Measurements from ENCODE around the gene CSNK2A1.

Gene CSNK2A1

DNA sequence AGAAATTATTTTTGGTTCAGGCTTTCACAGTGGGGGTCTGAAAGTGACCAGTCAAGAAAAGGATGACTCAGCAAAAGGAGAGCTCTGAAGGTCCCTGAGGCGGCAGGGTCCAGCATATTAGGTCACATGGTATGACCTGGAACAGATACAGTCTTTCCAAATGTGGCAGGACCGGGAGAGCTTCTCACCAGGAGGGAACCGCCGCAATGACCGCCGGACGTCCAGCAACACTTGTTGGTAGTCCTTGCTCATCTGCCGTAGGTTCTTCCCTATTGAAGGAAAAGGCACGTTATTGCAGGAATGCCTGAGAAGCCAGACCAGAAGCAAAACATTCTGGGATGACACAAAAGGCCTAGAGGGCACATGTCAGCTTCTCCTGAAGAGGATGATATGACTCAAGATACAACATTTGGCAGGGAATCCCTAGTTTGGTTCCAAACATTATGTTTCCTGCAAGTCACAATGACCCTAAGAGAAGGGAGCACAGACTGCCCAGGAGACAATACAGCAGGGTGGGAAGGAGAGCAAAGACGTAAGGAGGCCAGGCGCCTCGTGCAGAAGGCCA is 98.6 kb downstream of the CSNK2A1 start:
- TF ChIP-seq, protein P1, sequence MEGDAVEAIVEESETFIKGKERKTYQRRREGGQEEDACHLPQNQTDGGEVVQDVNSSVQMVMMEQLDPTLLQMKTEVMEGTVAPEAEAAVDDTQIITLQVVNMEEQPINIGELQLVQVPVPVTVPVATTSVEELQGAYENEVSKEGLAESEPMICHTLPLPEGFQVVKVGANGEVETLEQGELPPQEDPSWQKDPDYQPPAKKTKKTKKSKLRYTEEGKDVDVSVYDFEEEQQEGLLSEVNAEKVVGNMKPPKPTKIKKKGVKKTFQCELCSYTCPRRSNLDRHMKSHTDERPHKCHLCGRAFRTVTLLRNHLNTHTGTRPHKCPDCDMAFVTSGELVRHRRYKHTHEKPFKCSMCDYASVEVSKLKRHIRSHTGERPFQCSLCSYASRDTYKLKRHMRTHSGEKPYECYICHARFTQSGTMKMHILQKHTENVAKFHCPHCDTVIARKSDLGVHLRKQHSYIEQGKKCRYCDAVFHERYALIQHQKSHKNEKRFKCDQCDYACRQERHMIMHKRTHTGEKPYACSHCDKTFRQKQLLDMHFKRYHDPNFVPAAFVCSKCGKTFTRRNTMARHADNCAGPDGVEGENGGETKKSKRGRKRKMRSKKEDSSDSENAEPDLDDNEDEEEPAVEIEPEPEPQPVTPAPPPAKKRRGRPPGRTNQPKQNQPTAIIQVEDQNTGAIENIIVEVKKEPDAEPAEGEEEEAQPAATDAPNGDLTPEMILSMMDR (IDR thresholded peaks at IDR 0.05; ENCODE audit: extremely low read depth, missing control alignments) = no peak
- DNase-seq (ENCODE audit: low spot score) = no peak

DNA sequence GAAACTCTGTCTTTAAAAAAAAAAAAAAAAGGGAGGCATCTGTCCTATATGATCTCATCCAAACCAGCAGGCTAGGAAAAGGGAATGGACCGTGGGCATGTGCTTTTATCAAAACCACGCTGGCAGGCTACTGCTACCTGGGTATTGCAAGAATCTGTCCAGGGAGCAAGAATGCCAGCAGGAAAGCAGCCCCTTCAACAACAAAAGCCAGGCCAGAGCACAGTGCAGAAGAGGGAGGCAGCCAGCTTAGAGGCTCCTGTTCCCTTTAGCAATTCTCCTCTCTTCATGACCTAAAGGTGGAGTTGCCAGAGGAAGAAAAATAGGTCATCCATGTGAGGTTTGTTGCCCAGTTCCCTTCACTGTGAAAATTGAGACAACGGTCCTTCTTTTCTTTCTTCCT is 99.5 kb downstream of the CSNK2A1 start:
- no peak for DNase-seq (ENCODE audit: low spot score)
- TF ChIP-seq, protein P1 (IDR thresholded peaks at IDR 0.05; ENCODE audit: extremely low read depth, missing control alignments) = no peak

DNA sequence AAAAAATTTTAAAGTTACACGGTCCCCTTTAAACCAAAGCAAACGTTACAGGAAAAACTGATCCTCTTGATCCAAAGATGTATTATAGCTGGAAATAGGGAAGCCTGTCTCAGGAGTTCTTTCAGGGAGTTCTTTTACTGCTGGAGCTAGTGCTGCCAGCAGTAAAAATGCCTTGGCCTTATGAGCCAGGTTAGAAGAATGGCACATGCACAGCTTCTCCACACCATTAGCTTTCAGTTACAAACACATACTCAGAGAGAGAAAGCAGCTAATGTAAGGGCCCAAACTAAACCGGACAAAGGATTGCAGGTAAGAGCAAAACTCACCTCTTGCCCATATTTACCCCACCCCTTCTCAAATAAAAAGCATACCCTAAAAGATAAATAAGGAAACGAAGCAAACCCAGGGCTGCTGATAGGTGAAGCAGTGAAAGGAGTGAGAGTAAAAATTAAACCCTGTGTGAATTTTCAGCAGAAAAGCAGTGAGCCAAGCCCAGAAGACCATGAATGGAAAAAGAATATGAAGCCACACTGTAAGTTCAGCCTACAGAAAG is 100.3 kb downstream of the CSNK2A1 start:
- TF ChIP-seq, protein P1 (IDR thresholded peaks at IDR 0.05; ENCODE audit: extremely low read depth, missing control alignments) = no peak

DNA sequence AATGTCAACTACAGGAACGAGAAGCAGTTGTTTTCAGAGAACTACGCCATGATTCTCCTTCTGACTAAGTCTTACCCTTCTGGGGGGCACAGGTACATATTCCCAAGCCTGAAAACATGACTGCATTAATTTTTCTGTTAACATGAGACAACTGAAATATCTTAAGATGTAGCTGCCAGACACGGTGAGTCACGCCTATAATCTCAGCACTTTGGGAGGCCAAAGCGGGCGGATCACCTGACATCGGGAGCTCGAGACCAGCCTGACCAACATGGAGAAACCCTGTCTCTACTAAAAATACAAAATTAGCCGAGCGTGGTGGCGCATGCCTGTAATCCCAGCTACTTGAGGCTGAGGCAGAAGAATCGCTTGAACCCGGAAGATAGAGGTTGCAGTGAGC is 103.0 kb downstream of the CSNK2A1 start:
- TF ChIP-seq, protein P1 (IDR thresholded peaks at IDR 0.05; ENCODE audit: extremely low read depth, missing control alignments) = no peak
- DNase-seq (ENCODE audit: low spot score) = no peak

More for the DNA sequence above, 100.3 kb downstream of the CSNK2A1 start:
- DNase-seq (ENCODE audit: low spot score) = no peak

DNA sequence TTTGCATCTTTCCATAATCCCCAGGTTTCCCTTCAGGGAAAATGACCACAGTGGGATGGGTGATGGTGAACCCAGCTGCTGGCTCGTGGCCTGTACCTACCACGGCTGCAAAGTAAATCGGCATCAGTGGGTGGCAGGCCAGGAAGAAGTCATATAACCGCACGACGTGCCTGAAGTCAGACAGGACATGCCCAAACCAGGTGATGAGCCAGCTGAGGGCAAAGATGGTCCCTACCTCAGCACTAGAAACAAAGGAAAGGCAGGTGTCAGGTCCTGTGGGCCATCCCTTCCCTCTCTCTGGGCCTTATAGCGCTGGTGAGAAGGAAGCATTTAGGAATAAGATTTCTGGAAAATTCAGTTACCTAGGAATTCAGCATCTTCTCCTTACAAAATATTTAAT is 103.4 kb downstream of the CSNK2A1 start:
- DNase-seq (ENCODE audit: low spot score) = no peak
- TF ChIP-seq, protein P1 (IDR thresholded peaks at IDR 0.05; ENCODE audit: extremely low read depth, missing control alignments) = no peak

DNA sequence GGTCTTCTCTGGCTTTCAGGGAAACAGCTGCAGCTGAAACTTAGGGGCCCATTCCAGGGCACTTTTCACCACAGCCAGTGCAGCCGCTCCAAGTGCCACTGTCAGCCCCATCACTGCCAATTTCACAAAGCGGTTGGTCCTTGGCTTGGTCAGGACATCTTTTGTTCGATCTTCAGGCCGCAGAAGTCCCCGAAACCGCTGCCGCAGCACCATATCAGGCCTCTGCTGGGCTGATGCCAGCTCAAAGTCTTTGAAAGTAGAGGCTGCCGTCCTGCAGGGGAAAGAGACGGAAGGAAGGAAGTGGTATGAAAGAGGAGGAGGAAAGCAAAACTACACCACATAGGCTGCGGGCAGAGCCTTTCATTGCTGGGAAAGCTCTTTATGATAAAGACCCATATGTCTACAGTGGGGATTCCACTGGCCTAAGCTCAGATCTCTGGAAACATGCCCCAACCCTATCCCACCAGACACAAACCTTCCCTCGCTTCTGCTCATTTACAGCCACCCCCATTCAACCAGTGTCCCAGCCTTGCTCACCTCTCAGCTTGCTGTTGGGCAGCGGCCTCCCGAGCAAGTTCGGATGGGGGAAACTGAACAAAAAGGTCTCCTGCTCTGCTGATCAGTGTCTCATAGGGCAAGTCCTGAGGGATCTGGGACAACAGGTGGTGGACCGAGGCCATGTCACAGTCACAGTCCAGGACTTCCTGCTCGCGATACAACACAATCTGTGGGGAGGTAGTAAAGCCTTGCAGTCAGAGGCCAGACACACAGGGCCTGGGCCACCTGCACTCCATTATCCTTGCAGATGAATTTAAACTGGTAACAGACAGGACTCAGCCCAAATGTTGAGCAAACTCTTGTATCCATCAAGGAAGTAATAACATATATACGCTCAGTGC is 104.8 kb downstream of the CSNK2A1 start:
- TF ChIP-seq, protein P1 (IDR thresholded peaks at IDR 0.05; ENCODE audit: extremely low read depth, missing control alignments) = no peak
- no peak for DNase-seq (ENCODE audit: low spot score)
